Activated naive CD8-positive, alpha-beta T cell treated with anti-CD3 and anti-CD28 coated beads, Interleukin-2, amount 50 U/mL, for 16 hours (primary cell): ENCODE data around the gene WNT16.
"Not testable (repeated sequence)": the region's sequence is repeated elsewhere in the genome, so short reads cannot be mapped to it uniquely, and the experiment has no call there.

ENCODE experiments used
- DNase-seq: peaks from one replicate; pipeline ENCODE4 v3.0.0-alpha.2; 2020; ENCODE audit warnings: low read depth, low spot score

WNT16 gene

GRCh38 chr7:121328508-121329190 is at the start of gene WNT16:
Gene WNT16, plus strand, starts transcription at chr7:121329000. Its CDS starts 293 bp downstream, at chr7:121329293.
- DNase-seq: no peak

GRCh38 chr7:121279060-121279620 is 49.7 kb upstream of the WNT16 start:
- no peak for DNase-seq

DNA sequence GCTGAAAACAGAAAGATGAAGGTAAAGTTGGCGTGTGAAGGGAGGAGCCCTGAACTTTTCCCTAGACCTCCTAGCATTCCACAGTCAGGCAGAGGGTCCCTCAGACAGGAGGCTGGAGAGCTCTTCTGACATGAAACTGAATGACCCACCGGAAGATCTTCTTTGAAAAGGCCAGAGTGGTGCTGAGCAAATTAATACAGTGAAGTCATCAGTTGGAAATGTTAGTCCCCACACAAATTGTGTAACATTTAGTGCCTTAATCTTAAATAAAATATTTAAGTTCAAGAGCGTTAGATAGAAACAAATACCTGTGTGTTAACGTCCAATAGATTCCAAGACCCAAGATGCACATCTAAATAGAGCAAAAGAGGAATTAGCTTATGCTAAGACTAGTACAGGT is 49.0 kb upstream of the WNT16 start:
- DNase-seq: no peak

DNA sequence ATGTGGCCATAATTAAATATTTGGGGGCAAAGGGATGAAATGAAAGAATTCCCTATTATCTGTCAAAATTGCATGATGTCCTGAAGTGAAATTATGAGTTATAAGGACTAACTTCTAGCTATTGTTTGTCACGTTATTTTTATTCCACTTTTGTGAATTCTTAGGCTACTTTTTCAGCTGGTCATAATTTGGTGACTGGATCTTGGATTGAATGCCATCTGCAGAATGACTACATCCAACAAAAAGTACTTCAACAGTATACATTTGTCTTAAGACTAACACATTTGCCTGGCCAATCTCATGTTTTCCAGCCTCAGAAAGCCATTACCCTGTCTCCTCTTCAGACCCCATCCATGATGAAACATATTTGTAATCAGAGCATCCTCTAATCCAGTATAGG is 48.1 kb upstream of the WNT16 start:
- DNase-seq: no peak

GRCh38 chr7:121282129-121282528 is 46.7 kb upstream of the WNT16 start:
- no peak for DNase-seq

- DNase-seq: no peak
Observed at GRCh38 chr7:121285066-121285667, 43.6 kb upstream of the WNT16 start.

DNA sequence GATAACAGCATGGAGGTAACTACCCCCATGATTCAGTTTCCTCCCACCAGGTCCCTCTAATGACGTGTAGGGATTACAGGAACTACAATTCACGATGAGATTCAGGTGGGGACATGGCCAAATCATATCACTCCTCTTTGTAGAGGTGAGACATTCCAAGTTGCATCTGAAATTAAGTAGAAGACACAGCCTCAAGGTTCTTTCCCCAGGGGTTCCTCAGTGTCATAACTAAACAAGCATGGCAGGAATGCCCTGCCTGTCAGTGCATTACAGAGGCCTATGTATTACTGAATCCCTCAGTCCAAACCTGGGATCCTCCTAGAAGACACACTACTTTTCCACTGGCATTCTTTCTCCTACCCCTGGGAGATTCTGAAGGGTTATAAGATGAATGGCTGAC is 42.6 kb upstream of the WNT16 start:
- no peak for DNase-seq

- no peak for DNase-seq
Observed at GRCh38 chr7:121286742-121287734, 41.8 kb upstream of the WNT16 start.

- no peak for DNase-seq
Observed at GRCh38 chr7:121288894-121289293, 39.9 kb upstream of the WNT16 start.

DNA sequence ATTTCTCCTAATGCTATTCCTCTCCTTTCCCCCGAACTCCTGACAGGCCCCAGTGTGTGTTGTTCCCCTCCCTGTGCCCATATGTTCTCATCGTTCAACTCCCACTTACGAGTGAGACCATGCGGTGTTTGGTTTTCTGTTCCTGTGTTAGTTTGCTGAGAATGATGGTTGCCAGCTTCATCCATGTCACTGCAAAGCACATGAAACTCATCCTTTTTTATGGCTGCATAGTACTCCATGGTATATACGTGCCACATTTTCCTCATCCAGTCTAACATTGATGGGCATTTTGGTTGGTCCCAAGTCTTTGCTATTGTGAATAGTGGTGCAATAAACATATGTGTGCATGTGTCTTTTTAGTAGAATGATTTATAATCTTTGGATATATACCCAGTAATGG is 38.9 kb upstream of the WNT16 start:
- DNase-seq: not testable (repeated sequence)

DNA sequence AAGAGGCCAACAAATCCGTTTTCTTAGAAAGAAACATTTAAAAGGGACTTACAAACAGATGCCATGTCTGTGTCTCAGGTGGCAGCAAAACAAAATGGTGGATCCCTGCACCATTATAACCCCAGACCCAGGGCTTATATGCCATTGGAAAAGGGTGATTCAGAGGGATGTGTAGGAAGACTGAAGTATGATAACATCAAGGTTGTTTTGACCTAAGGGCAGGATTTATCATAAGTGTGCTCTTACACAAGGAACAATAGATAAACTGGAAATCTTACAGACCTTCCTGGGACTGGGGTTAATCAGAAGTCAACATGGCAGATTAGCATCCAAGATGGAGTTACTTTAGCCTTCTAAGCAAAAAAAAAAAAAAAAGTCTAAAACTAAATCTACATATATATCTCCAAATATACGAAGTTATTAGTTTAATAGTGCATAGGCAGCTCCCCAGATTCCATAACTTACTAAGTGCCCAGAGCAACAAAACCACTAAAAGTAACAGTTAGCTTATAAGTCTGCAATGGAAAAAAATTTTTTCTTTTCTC is 34.3 kb upstream of the WNT16 start:
- no peak for DNase-seq

DNA sequence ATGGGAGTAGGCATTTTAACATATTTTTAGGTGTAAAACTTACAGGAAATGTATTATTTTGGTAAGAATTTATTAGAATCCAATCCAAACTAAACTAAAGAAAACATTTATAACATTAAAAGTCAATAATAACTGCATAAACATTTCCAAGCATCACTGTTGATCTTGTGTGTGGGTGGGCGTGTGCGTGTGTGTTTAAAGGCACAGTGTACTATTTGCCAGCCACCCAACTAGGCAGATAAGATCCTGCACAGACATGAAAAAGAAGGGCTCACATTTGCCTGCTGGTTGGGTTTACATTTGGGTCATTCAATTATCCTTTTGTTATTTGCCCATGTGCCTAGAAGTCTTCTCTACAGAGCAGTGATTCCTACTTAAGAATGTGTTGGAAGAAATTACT is 31.0 kb upstream of the WNT16 start:
- no peak for DNase-seq

DNA sequence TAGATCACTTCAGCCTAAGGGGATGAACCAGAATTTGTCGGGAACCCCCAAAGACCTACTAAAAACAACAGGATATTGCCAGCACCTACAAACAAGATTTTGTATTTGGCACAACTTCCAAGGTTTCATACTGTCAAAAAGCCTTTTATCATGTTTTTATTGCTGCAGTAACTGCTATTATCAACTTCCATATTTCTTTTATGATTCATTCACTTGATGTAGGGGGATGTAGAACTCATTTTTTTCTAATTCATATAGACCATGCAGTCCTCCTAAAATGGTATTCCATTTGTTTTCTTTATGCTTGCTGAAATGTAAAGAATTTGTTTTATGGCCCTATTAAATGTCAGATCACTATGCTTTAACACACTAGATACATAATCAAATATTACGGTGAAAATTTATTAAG is 30.0 kb upstream of the WNT16 start:
- no peak for DNase-seq

- DNase-seq: no peak
Observed at GRCh38 chr7:121300685-121301420, 27.9 kb upstream of the WNT16 start.

DNA sequence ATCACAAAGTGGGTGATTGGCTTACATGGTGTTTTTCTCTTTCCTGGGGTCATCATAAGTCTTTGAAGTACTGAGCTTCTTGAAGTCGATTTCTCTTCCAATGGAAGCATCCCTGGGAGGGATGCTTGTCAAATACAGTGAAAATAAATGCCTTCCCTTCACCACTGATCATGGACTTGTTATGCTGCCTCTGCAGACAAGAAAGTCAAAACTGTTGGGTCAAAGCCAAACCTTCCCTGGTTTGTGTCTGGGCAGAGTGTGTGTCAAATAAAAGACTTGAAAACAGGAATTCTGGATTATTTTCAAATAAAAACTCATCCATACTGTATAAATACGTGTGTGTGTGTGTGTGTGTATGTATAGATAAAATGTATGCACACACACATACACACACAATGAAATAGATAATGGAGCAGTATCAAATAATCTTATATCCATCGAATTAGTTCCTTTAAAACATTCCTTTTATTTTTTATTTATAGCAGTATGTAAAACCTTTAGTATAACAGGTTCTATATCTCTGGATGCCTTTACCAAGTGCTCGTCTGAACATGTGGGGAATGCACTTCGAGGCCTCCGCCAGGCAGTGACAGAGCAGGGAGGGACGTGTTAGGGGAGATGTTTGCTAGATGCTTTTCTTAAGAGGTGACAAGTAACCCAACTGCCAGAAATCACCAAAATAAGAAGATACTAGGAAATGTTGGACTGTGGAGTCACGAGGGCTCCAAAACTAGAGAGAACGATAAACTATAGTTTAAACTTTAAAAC is 27.2 kb upstream of the WNT16 start:
- DNase-seq: no peak

- DNase-seq: no peak
Observed at GRCh38 chr7:121302214-121302745, 26.5 kb upstream of the WNT16 start.

GRCh38 chr7:121303422-121304101 is 25.2 kb upstream of the WNT16 start:
- no peak for DNase-seq

- no peak for DNase-seq
Observed at GRCh38 chr7:121304102-121304658, 24.6 kb upstream of the WNT16 start.

DNA sequence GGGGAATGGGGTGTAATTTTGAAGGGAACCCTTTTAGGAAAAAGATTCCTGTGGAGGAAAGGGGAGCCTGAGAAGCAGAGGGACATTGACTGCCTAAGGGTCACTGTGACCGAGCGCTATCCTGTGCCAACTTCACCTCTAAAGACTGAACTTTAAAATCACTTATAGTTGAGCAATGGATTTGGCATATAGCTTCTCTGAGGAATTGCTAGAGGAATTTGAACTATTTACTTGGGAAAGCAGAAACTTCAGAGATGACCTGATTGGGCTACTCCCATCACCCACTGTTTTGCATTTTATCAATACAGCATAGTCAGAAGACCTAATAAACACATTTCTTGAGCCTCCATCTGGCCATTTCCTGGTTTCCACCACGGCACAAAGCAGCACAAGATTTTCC is 23.7 kb upstream of the WNT16 start:
- DNase-seq: no peak
